Vagina (tissue), 2 donors: Measurements from ENCODE around the gene OR52A1. TPM values are rescaled to one million over a fixed set of nuclear protein-coding genes. Genes with fewer than 3 reads are reported as not detected.

Experiments
- DNase-seq, 2 donors: peaks; one replicate each; pipeline ENCODE4 v3.0.0-alpha.2; 2017; ENCODE audit errors: extremely low spot score in 2 of 2
- H3K27ac ChIP-seq: fragments of 200-600 bp; sonication (generic); one replicate; pipeline ENCODE4 v1.5.1; 2019
- H3K27me3 ChIP-seq: fragments of 200-600 bp; sonication (generic); one replicate; pipeline ENCODE4 v1.5.1; 2019
- H3K36me3 ChIP-seq, 2 donors: fragments of 200-600 bp; sonication (generic); one replicate each; pipeline ENCODE4 v1.5.1; 2017 to 2019
- H3K4me1 ChIP-seq: fragments of 200-600 bp; sonication (generic); one replicate; pipeline ENCODE4 v1.5.1; 2019
- H3K4me3 ChIP-seq, 2 donors: fragments of 200-600 bp; sonication (generic); 1 replicate in 1 of 2; 2 replicates in 1 of 2; pipeline ENCODE4 v1.5.1; 2016 to 2019
- H3K9me3 ChIP-seq: fragments of 200-600 bp; sonication (generic); one replicate; pipeline ENCODE4 v1.5.1; 2019
- POLR2A ChIP-seq, 2 donors: fragments of 450-650 bp; IDR thresholded peaks; one replicate each; pipeline ENCODE4 v1.6.1; 2017; ENCODE audit warnings: antibody characterized with exemption in 2 of 2, mild to moderate bottlenecking in 2 of 2, moderate library complexity in 2 of 2
- POLR2AphosphoS5 ChIP-seq, 2 donors: sonication (generic); formaldehyde crosslinking; IDR thresholded peaks; one replicate each; pipeline ENCODE4 v1.9.0; 2017; ENCODE audit warnings: antibody characterized with exemption in 2 of 2, mild to moderate bottlenecking in 2 of 2, low read depth in 1 of 2; ENCODE audit not compliant: insufficient read depth in 1 of 2
- intact Hi-C: fragments of 100-400 bp; cut with DNase I; formaldehyde crosslinking; loops from one replicate; pipeline ENCODE4 v1.15.1; 2023
- total RNA-seq: library from RNA; depleted of rRNA; stranded (reverse); fragments of >200 nt; gene quantifications from one replicate; pipeline ENCODE4 v1.2.3, GENCODE V29; 2016
- TF ChIP-seq, protein P1 (sequence below), 3 experiments: fragments of 450-650 bp in 2 of 3; fragments of 200-600 bp in 1 of 3; sonication (generic) in 1 of 3; IDR thresholded peaks; one replicate each; pipeline ENCODE4 v1.5.1; 2017 to 2019; ENCODE audit warnings: antibody characterized with exemption in 3 of 3, mild to moderate bottlenecking in 2 of 3, moderate library complexity in 2 of 3

Gene OR52A1
- not detected for total RNA-seq

DNA sequence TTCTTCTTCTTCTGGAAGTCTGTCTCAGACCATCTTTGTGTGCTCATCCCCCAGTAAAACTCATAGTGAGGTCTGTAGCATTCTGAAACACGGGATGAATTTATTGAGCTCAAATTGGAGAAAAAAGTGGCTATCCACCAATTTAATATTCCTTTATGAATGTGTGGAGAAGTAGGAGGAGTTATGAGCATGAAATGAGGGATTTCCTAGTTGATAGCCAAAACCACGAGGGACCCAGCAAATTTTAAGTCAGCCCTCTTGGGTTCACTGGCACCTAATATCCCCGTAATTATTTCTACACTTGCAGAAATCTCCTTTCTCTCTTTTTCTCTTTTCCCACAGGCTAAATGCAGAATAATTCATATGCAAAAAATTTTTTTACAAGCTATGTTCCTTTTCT is at the start of gene OR52A1:
Gene OR52A1, minus strand, starts transcription at position 101 of the 400 bp plus-strand sequence. CDS start 2,388 bp downstream, outside the sequence.
- no peak within 1 kb of the TSS for H3K27ac ChIP-seq
- H3K4me3 ChIP-seq = no peak within 1 kb of the TSS
- H3K27me3 ChIP-seq = no peaks in the 10 kb centered on the region
- H3K4me1 ChIP-seq = no peaks in the 10 kb centered on the region
- no peaks in the 10 kb centered on the region for H3K36me3 ChIP-seq
- no peak for DNase-seq
- no peaks in the 10 kb centered on the region for H3K9me3 ChIP-seq
- TF ChIP-seq POLR2AphosphoS5 (IDR thresholded peaks at IDR 0.05; ENCODE audit: insufficient read depth in 1 of 2, low read depth in 1 of 2) (no peak), POLR2A (IDR thresholded peaks at IDR 0.05) (no peak)
- TF ChIP-seq, protein P1, sequence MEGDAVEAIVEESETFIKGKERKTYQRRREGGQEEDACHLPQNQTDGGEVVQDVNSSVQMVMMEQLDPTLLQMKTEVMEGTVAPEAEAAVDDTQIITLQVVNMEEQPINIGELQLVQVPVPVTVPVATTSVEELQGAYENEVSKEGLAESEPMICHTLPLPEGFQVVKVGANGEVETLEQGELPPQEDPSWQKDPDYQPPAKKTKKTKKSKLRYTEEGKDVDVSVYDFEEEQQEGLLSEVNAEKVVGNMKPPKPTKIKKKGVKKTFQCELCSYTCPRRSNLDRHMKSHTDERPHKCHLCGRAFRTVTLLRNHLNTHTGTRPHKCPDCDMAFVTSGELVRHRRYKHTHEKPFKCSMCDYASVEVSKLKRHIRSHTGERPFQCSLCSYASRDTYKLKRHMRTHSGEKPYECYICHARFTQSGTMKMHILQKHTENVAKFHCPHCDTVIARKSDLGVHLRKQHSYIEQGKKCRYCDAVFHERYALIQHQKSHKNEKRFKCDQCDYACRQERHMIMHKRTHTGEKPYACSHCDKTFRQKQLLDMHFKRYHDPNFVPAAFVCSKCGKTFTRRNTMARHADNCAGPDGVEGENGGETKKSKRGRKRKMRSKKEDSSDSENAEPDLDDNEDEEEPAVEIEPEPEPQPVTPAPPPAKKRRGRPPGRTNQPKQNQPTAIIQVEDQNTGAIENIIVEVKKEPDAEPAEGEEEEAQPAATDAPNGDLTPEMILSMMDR (IDR thresholded peaks at IDR 0.05) = no peak
- intact Hi-C loops = no loop called here

DNA sequence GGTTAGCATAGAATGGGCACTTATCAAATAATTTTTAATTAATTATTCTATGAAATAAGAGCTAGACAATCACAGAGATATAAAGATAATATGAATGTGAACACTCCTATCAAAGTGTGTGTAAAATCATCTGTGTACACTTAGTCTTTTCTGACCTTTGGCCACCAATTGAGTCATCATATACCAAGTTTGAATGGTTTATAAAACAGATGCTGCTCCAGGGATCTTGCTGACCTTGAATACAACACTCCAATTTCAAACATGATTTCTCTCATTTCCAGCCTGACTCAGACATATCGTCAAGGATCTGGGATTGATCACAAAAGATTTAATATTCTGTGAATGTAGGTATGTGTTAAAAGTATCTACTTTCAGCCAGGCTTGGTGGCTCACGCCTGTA is 48.8 kb upstream of the OR52A1 start:
- DNase-seq = no peak
- intact Hi-C loops = no loop called here
- H3K4me1 ChIP-seq = no peaks in the 10 kb centered on the region

DNA sequence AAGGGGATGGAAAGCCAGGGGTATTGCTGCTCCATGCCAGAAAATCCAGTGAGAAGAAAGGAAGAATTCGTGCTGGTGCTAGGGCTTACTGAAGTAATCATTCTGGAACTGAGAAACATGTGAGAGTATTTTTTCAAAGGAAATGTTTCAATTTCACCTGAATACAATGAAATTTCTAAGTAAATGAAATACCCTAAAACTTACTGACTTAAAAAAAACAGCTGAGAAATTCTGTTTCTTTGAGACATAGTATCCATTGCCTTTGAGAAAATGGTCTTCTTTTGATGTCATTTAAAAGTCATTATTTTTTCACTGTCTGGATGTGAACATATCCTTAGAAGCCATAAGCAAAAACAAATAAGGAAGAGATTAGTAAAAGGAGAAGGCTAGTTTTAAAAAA is 46.0 kb upstream of the OR52A1 start, which contains the start of gene OR51V1:
Gene OR51V1, minus strand, starts transcription at position 101 of the 400 bp plus-strand sequence. Its CDS starts 0 bp downstream, at position 101.
- TF ChIP-seq, protein P1 (IDR thresholded peaks at IDR 0.05) = no peak
- TF ChIP-seq POLR2A (IDR thresholded peaks at IDR 0.05) (no peak), POLR2AphosphoS5 (IDR thresholded peaks at IDR 0.05; ENCODE audit: insufficient read depth in 1 of 2, low read depth in 1 of 2) (no peak)
- no peak for DNase-seq
- H3K27me3 ChIP-seq = no peaks in the 10 kb centered on the region
- H3K27ac ChIP-seq = no peak within 1 kb of the TSS
- intact Hi-C loops = no loop called here
- no peaks in the 10 kb centered on the region for H3K9me3 ChIP-seq
- no peaks in the 10 kb centered on the region for H3K36me3 ChIP-seq
- H3K4me1 ChIP-seq = no peaks in the 10 kb centered on the region
- H3K4me3 ChIP-seq = no peak within 1 kb of the TSS

More for the DNA sequence above, 48.8 kb upstream of the OR52A1 start:
- H3K4me3 ChIP-seq = no peak overlapping the region
- H3K9me3 ChIP-seq = no peaks in the 10 kb centered on the region
- H3K36me3 ChIP-seq = no peaks in the 10 kb centered on the region
- TF ChIP-seq POLR2AphosphoS5 (IDR thresholded peaks at IDR 0.05; ENCODE audit: insufficient read depth in 1 of 2, low read depth in 1 of 2) = no peak
- no peak for TF ChIP-seq POLR2A (IDR thresholded peaks at IDR 0.05)
- TF ChIP-seq, protein P1 (IDR thresholded peaks at IDR 0.05) = no peak
- H3K27me3 ChIP-seq = no peaks in the 10 kb centered on the region
- H3K27ac ChIP-seq = no peak overlapping the region

DNA sequence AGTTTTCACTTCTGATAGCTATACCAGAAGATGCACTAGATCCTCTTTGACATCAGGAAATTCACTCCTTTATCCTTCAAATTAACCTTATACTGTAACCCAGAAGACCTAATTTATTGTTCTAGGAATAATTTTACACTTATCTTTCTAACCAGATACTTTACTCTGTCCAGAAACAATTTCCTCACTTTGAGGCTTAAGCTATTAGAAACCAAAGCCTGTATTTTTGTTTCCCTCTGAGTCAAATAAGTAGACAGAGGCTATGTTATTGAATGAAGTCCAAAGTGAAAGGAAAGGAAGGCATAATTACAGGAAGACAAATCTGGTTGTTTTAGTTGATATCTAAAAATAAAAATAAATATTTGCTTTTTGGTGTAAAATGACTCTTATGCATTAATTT is 43.7 kb upstream of the OR52A1 start:
- Histone ChIP-seq H3K27me3 (no peaks in the 10 kb centered on the region), H3K4me1 (no peaks in the 10 kb centered on the region), H3K36me3 (no peaks in the 10 kb centered on the region), H3K9me3 (no peaks in the 10 kb centered on the region), H3K27ac (no peak overlapping the region), H3K4me3 (no peak overlapping the region)
- intact Hi-C loops = no loop called here
- no peak for DNase-seq
- no peak for TF ChIP-seq POLR2AphosphoS5 (IDR thresholded peaks at IDR 0.05; ENCODE audit: insufficient read depth in 1 of 2, low read depth in 1 of 2)
- TF ChIP-seq, protein P1 (IDR thresholded peaks at IDR 0.05) = no peak
- TF ChIP-seq POLR2A (IDR thresholded peaks at IDR 0.05) = no peak

DNA sequence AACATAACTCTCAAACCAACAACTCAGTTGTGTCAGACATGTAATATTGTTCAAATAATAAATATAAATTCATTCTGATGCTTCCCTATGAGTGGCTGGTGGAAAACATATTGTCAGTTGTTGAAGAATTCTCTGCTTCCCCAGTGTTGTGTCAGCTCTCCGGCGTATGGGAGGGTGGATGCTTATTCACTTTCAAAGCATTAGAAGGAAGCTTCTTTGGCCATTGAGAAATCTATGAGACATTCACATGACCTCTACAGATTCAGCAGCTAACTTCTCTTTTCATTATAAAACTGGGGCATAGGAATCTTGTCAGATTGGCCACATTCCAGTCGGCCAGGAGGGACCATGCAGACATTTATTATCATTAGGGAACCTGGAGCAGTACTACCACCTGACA is 43.0 kb upstream of the OR52A1 start:
- Histone ChIP-seq H3K4me3 (no peak overlapping the region), H3K27ac (no peak overlapping the region), H3K27me3 (no peaks in the 10 kb centered on the region), H3K9me3 (no peaks in the 10 kb centered on the region), H3K4me1 (no peaks in the 10 kb centered on the region), H3K36me3 (no peaks in the 10 kb centered on the region)
- TF ChIP-seq POLR2AphosphoS5 (IDR thresholded peaks at IDR 0.05; ENCODE audit: insufficient read depth in 1 of 2, low read depth in 1 of 2) (no peak), POLR2A (IDR thresholded peaks at IDR 0.05) (no peak)
- TF ChIP-seq, protein P1 (IDR thresholded peaks at IDR 0.05) = no peak
- intact Hi-C loops = no loop called here
- no peak for DNase-seq
